ENCODE data around the gene PODN. TPM values are rescaled to one million over a fixed set of nuclear protein-coding genes. Genes with fewer than 3 reads are reported as not detected.

Gene PODN
- total RNA-seq, 1 experiment from 2014 or later, result not detected

DNA sequence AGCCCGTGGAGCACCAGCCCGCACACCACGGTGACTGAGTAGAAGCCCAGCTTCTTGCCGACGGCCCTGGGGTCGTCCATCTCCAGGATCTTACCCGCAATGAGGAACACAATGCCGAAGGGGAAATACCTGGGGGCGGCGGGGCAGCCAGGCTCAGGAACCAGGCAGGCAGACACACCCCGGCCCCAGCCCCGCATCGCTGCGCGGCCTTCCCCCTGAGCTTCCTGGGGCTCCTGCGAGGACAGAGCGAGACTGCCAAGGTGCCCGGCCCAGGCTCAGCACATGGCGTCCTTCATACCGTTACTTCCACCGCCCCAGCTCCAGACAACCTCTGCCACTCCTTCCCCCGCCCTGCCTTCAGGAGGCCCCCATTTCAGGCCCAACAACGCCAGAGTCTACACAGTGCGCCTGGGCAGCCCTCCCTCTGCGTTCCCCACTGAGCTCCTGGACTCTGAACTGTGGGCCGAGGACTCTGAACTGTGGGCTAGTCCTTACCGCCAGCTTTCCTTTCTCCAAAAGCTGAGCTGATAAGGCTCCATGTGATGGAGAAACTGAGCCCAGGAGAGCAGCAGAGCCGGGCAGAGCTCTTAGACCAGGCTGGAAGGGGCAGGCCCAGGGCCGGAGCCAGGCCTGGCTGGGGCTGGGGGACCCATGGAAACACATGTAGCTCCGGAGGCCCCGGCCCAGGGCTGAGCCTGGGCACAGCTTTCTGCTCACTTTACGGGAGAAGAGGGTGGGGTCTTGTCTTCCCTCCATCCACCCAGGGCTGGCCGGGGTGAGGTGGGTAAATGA is 30.8 kb downstream of the PODN start:
- Histone ChIP-seq H2AFZ (no peak overlapping the region), H4K20me1 (ENCODE audit: insufficient read depth) (no peaks in the 10 kb centered on the region), H3K79me2 (ENCODE audit: low read depth) (no peaks in the 10 kb centered on the region), H3K4me2 (no peak overlapping the region), H3K4me1 (replicated peaks; ENCODE audit: insufficient read depth) (peaks cover 9% of the 10 kb centered on the region; the same call in 1 of the 2 replicates), H3K4me3 (no peak overlapping the region), H3K36me3 (ENCODE audit: low read depth) (no peaks in the 10 kb centered on the region), H3K27ac (no peak overlapping the region), H3K27me3 (ENCODE audit: insufficient read depth, low read depth) (no peaks in the 10 kb centered on the region), H3K9me2 (ENCODE audit: insufficient read depth) (no peaks in the 10 kb centered on the region), H3F3A (ENCODE audit: insufficient read depth, low read depth) (peaks cover 17% of the 10 kb centered on the region; the same call in 1 of the 2 replicates), H3K9me3 (ENCODE audit: insufficient read depth, low read depth) (no peaks in the 10 kb centered on the region; the same call in 1 of the 2 replicates)
- intact Hi-C loops (cut with micrococcal nuclease; ENCODE audit: unreplicated experiment), result no loop called here
- no peak for DNase-seq
- ChIA-PET CTCF (no interaction called here), POLR2A (ENCODE audit: unreplicated experiment) (interaction anchor here (0.6 kb wide), 1 partner anchor 18 kb away, joined by 6 read pairs; no protein-coding TSS in a partner anchor)
- no peak for TF ChIP-seq EZH2 (IDR thresholded peaks at IDR 0.05; ENCODE audit: low read depth)
- TF ChIP-seq, protein P1, sequence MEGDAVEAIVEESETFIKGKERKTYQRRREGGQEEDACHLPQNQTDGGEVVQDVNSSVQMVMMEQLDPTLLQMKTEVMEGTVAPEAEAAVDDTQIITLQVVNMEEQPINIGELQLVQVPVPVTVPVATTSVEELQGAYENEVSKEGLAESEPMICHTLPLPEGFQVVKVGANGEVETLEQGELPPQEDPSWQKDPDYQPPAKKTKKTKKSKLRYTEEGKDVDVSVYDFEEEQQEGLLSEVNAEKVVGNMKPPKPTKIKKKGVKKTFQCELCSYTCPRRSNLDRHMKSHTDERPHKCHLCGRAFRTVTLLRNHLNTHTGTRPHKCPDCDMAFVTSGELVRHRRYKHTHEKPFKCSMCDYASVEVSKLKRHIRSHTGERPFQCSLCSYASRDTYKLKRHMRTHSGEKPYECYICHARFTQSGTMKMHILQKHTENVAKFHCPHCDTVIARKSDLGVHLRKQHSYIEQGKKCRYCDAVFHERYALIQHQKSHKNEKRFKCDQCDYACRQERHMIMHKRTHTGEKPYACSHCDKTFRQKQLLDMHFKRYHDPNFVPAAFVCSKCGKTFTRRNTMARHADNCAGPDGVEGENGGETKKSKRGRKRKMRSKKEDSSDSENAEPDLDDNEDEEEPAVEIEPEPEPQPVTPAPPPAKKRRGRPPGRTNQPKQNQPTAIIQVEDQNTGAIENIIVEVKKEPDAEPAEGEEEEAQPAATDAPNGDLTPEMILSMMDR (conservative IDR thresholded peaks at IDR 0.05), result no peak
- no TSS peak for BruUV-seq (replicated peaks)

DNA sequence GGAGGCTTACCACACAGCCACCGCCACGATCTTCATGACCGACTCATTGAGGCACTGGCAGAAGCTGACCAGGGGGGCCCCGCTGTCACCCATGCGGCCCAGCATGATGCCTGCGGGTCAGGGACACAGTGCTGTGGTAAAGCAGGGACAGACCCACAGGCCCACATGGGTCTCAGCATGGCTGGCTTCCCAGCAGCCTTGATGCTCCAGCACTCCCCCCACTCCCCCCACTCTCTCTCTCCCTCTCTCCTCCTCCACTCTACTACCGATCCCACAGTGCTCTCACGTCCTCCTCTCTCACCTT is 31.4 kb downstream of the PODN start:
- TF ChIP-seq, protein P1 (conservative IDR thresholded peaks at IDR 0.05), result no peak
- TF ChIP-seq EZH2 (IDR thresholded peaks at IDR 0.05; ENCODE audit: low read depth), result no peak
- DNase-seq, result no peak
- Histone ChIP-seq H3K9me3 (ENCODE audit: insufficient read depth, low read depth) (no peaks in the 10 kb centered on the region; the same call in none of the 2 replicates), H3F3A (ENCODE audit: insufficient read depth, low read depth) (peaks cover 17% of the 10 kb centered on the region; the same call in 1 of the 2 replicates), H3K36me3 (ENCODE audit: low read depth) (no peaks in the 10 kb centered on the region), H2AFZ (no peak overlapping the region), H3K4me2 (no peak overlapping the region), H3K4me1 (replicated peaks; ENCODE audit: insufficient read depth) (peaks cover 9% of the 10 kb centered on the region; the same call in 1 of the 2 replicates), H3K27me3 (ENCODE audit: insufficient read depth, low read depth) (no peaks in the 10 kb centered on the region), H3K27ac (no peak overlapping the region), H3K9me2 (ENCODE audit: insufficient read depth) (no peaks in the 10 kb centered on the region), H4K20me1 (ENCODE audit: insufficient read depth) (no peaks in the 10 kb centered on the region), H3K79me2 (ENCODE audit: low read depth) (no peaks in the 10 kb centered on the region), H3K4me3 (no peak overlapping the region)
- CTCF ChIA-PET, result no interaction called here
- no TSS peak for BruUV-seq (replicated peaks)
- intact Hi-C loops (cut with micrococcal nuclease; ENCODE audit: unreplicated experiment), result no loop called here
- POLR2A ChIA-PET (ENCODE audit: unreplicated experiment), result interaction anchor here (0.6 kb wide), 1 partner anchor 18 kb away, joined by 6 read pairs; no protein-coding TSS in a partner anchor

DNA sequence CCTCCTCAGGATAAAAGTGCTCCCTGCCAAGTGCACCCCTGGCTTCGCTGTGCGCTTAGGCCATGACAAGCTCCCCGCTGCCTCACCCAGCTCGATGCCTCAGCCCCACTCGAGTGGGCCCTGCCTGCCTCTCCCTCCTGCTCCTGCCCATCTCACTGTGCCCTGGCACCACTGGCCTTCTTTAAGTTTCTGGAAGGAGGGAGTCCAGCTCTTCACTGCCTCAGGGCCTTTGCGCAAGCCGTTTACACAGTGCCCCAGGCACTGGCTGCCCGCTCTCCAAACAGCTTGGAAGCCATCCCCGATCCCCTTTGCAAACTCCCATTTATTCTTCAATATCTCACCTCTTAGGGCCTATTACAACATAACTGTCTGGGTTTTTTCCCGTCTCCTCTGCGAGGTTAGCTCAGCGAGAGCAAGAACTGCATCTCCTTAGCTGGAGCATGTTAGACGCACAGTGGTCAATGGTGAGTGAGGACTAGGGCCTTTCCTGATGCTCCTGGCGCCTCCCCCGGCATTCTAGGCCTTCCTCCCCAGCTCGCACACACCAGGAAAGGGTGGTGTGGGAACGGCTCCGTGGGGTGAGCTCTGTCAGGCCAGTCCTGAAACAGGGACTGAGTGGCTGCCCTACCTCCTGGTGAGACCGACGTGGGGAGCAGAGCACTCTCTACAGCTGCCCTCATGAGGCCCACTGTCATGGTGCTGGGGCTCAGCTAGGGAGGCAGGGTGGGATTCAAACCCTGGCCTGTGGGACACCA is 31.9 kb downstream of the PODN start:
- no peak for TF ChIP-seq EZH2 (IDR thresholded peaks at IDR 0.05; ENCODE audit: low read depth)
- TF ChIP-seq, protein P1 (conservative IDR thresholded peaks at IDR 0.05), result no peak
- Histone ChIP-seq H3K4me2 (no peak overlapping the region), H3K4me1 (replicated peaks; ENCODE audit: insufficient read depth) (peaks cover 9% of the 10 kb centered on the region; the same call in 1 of the 2 replicates), H3K9me3 (ENCODE audit: insufficient read depth, low read depth) (no peaks in the 10 kb centered on the region; the same call in none of the 2 replicates), H3K79me2 (ENCODE audit: low read depth) (no peaks in the 10 kb centered on the region), H3K36me3 (ENCODE audit: low read depth) (no peaks in the 10 kb centered on the region), H3F3A (ENCODE audit: insufficient read depth, low read depth) (peaks cover 17% of the 10 kb centered on the region; the same call in 1 of the 2 replicates), H4K20me1 (ENCODE audit: insufficient read depth) (no peaks in the 10 kb centered on the region), H3K27ac (no peak overlapping the region), H3K4me3 (no peak overlapping the region), H3K9me2 (ENCODE audit: insufficient read depth) (no peaks in the 10 kb centered on the region), H2AFZ (no peak overlapping the region), H3K27me3 (ENCODE audit: insufficient read depth, low read depth) (no peaks in the 10 kb centered on the region)
- BruUV-seq (replicated peaks), result no TSS peak
- DNase-seq, result no peak
- POLR2A ChIA-PET (ENCODE audit: unreplicated experiment), result interaction anchor here (0.6 kb wide), 1 partner anchor 17 kb away, joined by 6 read pairs; no protein-coding TSS in a partner anchor
- CTCF ChIA-PET, result no interaction called here
- intact Hi-C loops (cut with micrococcal nuclease; ENCODE audit: unreplicated experiment), result no loop called here
